Lung (tissue), 12 donors: Measurements from ENCODE around the gene PLB1. TPM values are rescaled to one million over a fixed set of nuclear protein-coding genes. Genes with fewer than 3 reads are reported as not detected.

Experiments used
- ATAC-seq: fragments of 200-7000 bp; cut with Tn5 transposase; one replicate; pipeline ENCODE4 v1.9.1; 2020; ENCODE audit warnings: moderate number of reproducible peaks; ENCODE audit not compliant: insufficient read depth, low FRiP score
- DNase-seq, 3 donors: peaks; one replicate each; pipeline ENCODE4 v3.0.0-alpha.2; 2013 to 2017
- H3K27ac ChIP-seq, 2 donors: one replicate each; pipeline ENCODE4 v1.5.1; 2013; ENCODE audit warnings: mild to moderate bottlenecking in 2 of 2, moderate library complexity in 2 of 2, control low read depth in 1 of 2, inconsistent platforms in 1 of 2, low read depth in 1 of 2, low read length in 1 of 2
- H3K27me3 ChIP-seq, 3 donors: one replicate each; pipeline ENCODE4 v1.5.1; 2013; ENCODE audit warnings: low read length in 2 of 3; ENCODE audit not compliant: control insufficient read depth in 3 of 3, insufficient read depth in 3 of 3
- H3K36me3 ChIP-seq, 4 donors: one replicate each; pipeline ENCODE4 v1.5.1; 2013; ENCODE audit warnings: low read length in 4 of 4, mild to moderate bottlenecking in 1 of 4, moderate library complexity in 1 of 4; ENCODE audit not compliant: control insufficient read depth in 4 of 4, insufficient read depth in 4 of 4
- H3K4me1 ChIP-seq, 5 donors: one replicate each; pipeline ENCODE4 v1.5.1; 2013; ENCODE audit warnings: low read length in 5 of 5, mild to moderate bottlenecking in 2 of 5, moderate library complexity in 1 of 5; ENCODE audit not compliant: control insufficient read depth in 5 of 5, insufficient read depth in 5 of 5
- H3K4me3 ChIP-seq: one replicate; pipeline ENCODE4 v1.5.1; 2013; ENCODE audit warnings: mild to moderate bottlenecking, control low read depth, moderate library complexity
- H3K9ac ChIP-seq, 2 donors: one replicate each; pipeline ENCODE4 v1.5.1; 2013; ENCODE audit warnings: low read length in 2 of 2, control low read depth in 1 of 2; ENCODE audit not compliant: insufficient read depth in 1 of 2
- H3K9me3 ChIP-seq, 4 donors: one replicate each; pipeline ENCODE4 v1.5.1; 2013; ENCODE audit warnings: low read length in 3 of 4, mild to moderate bottlenecking in 1 of 4, moderate library complexity in 1 of 4; ENCODE audit not compliant: control insufficient read depth in 4 of 4, insufficient read depth in 3 of 4
- WGBS, 2 donors: extraction: QIAGEN DNeasy Blood & Tissue Kit; methylation state at CpG; one replicate each; pipeline ENCODE4 v1.1.7; 2013; 5-methylcytosine and 5-hydroxymethylcytosine counted together
- polyA plus RNA-seq, 2 donors: library from polyadenylated mRNA; stranded (reverse); fragments of 200-250 nt; gene quantifications; one replicate each; pipeline ENCODE4 v1.2.1, GENCODE V29; 2013
- total RNA-seq, 2 donors: library from RNA; depleted of rRNA in 1 of 2; stranded (reverse); fragments of >200 nt in 1 of 2; gene quantifications; one replicate each; pipeline ENCODE4 v1.2.1, GENCODE V29; 2014 to 2021
- TF ChIP-seq, protein P1 (sequence below): IDR thresholded peaks from 2 replicates; pipeline ENCODE4 v1.5.1; 2012; ENCODE audit warnings: mild to moderate bottlenecking; ENCODE audit errors: control extremely low read depth, extremely low read depth
- donor health status: control.
- donor health status: control.
- donor health status: Bipolar disorder and iron deficiency.
- donor health status: healthy.
- donor health status: DM: yes; HTN: yes; CAD: no.

Gene PLB1
- total and polyA plus RNA-seq, 4 donors, result 1.0 to 10.3 (median 6.7) TPM

- TF ChIP-seq, protein P1, sequence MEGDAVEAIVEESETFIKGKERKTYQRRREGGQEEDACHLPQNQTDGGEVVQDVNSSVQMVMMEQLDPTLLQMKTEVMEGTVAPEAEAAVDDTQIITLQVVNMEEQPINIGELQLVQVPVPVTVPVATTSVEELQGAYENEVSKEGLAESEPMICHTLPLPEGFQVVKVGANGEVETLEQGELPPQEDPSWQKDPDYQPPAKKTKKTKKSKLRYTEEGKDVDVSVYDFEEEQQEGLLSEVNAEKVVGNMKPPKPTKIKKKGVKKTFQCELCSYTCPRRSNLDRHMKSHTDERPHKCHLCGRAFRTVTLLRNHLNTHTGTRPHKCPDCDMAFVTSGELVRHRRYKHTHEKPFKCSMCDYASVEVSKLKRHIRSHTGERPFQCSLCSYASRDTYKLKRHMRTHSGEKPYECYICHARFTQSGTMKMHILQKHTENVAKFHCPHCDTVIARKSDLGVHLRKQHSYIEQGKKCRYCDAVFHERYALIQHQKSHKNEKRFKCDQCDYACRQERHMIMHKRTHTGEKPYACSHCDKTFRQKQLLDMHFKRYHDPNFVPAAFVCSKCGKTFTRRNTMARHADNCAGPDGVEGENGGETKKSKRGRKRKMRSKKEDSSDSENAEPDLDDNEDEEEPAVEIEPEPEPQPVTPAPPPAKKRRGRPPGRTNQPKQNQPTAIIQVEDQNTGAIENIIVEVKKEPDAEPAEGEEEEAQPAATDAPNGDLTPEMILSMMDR, result no peak
Measured at GRCh38 chr2:28533044-28533680, 37.3 kb downstream of the PLB1 start.

DNA sequence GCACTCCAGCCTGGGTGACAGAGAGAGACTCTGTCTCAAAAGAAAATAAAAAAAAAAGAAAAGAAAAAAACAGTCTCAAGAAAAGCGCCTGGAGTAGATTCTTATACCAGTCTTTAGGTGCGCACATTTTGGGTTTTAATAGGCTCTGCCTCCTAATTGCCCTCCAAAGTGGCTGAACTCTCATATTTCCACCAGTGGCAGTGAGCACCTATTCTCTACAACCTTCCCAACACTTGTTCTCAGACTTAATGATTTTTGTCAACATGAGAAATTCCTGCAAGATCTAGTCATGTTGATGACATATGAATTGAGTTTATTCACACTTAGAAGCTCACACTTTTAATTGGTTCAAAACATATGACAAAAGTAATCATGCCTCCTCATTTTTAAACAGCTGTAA is 39.0 kb downstream of the PLB1 start:
- no peak for ATAC-seq
- WGBS, 2 donors, result 78 to 97% methylated on average over 2 of the region's 2 CpGs

More at GRCh38 chr2:28533044-28533680, 37.3 kb downstream of the PLB1 start:
- ATAC-seq, result no peak
- 82 to 93% methylated on average over 6 of the region's 6 CpGs for WGBS, 2 donors
- H3K36me3 ChIP-seq, result no peaks in the 10 kb centered on the region
- DNase-seq, result no peak
- H3K9me3 ChIP-seq, result peaks cover 0 to 1% (median 0%) of the 10 kb centered on the region in 4 donors
- no peaks in the 10 kb centered on the region for H3K4me1 ChIP-seq
- no peak overlapping the region for H3K27ac ChIP-seq
- no peak overlapping the region for H3K4me3 ChIP-seq
- H3K27me3 ChIP-seq, result peaks cover 0 to 5% (median 0%) of the 10 kb centered on the region in 3 donors
- no peak overlapping the region for H3K9ac ChIP-seq

GRCh38 chr2:28538134-28538533 is 42.3 kb downstream of the PLB1 start:
- H3K4me1 ChIP-seq, result peaks cover 0 to 4% (median under 1%) of the 10 kb centered on the region in 5 donors
- DNase-seq (no peak), ATAC-seq (no peak)
- TF ChIP-seq, protein P1, result no peak
- peaks cover 0 to 3% (median 0%) of the 10 kb centered on the region in 4 donors for H3K9me3 ChIP-seq
- WGBS, 2 donors, result 93 to 96% methylated on average over 9 of the region's 9 CpGs
- no peak overlapping the region for H3K9ac ChIP-seq
- no peak overlapping the region for H3K27ac ChIP-seq
- H3K36me3 ChIP-seq, result no peaks in the 10 kb centered on the region
- H3K4me3 ChIP-seq, result no peak overlapping the region
- H3K27me3 ChIP-seq, result no peaks in the 10 kb centered on the region

More for the DNA sequence above, 39.0 kb downstream of the PLB1 start:
- no peak for DNase-seq
- TF ChIP-seq, protein P1, result no peak
- H3K9ac ChIP-seq, result no peak overlapping the region
- H3K27me3 ChIP-seq, result peaks cover 0 to 5% (median 0%) of the 10 kb centered on the region in 3 donors
- H3K27ac ChIP-seq, result no peak overlapping the region
- peaks cover 0 to 2% (median 0%) of the 10 kb centered on the region in 4 donors for H3K9me3 ChIP-seq
- peaks cover 0 to 4% (median 0%) of the 10 kb centered on the region in 5 donors for H3K4me1 ChIP-seq
- no peak overlapping the region for H3K4me3 ChIP-seq
- H3K36me3 ChIP-seq, result no peaks in the 10 kb centered on the region
